Mesenchymal stem cell (in vitro differentiated cells and primary cell): ENCODE measurements around the gene TSC2.

Experiments
- DNase-seq: peaks from one replicate; pipeline ENCODE4 v3.0.0-alpha.2; 2013
- H2AFZ ChIP-seq: one replicate; pipeline ENCODE4 v1.6.1; 2013; ENCODE audit warnings: low read depth, mild to moderate bottlenecking, control low read depth, inconsistent platforms, low read length, moderate library complexity
- H2AK5ac ChIP-seq: 2 replicates; pipeline ENCODE4 v1.6.1; 2013; ENCODE audit warnings: low read length, moderate library complexity, mild to moderate bottlenecking, inconsistent platforms; ENCODE audit not compliant: severe bottlenecking
- H2BK120ac ChIP-seq: one replicate; pipeline ENCODE4 v1.6.1; 2013; ENCODE audit warnings: low read depth, mild to moderate bottlenecking, inconsistent platforms, low read length, moderate library complexity
- H2BK12ac ChIP-seq, 2 experiments: one replicate each; pipeline ENCODE4 v1.6.1; 2013; ENCODE audit warnings: inconsistent platforms in 2 of 2, low read length in 2 of 2, mild to moderate bottlenecking in 2 of 2, moderate library complexity in 2 of 2, control low read depth in 1 of 2
- H2BK15ac ChIP-seq: one replicate; pipeline ENCODE4 v1.6.1; 2013; ENCODE audit warnings: mild to moderate bottlenecking, low read depth, inconsistent platforms; ENCODE audit not compliant: poor library complexity, severe bottlenecking
- H2BK5ac ChIP-seq: 2 replicates; pipeline ENCODE4 v1.6.1; 2013; ENCODE audit warnings: low read depth, mild to moderate bottlenecking, low read length, control low read depth, inconsistent platforms; ENCODE audit not compliant: poor library complexity, severe bottlenecking
- H3K14ac ChIP-seq, 2 experiments: one replicate each; pipeline ENCODE4 v1.6.1; 2013; ENCODE audit warnings: inconsistent platforms in 2 of 2, low read length in 2 of 2, control low read depth in 1 of 2, mild to moderate bottlenecking in 1 of 2, moderate library complexity in 1 of 2
- H3K18ac ChIP-seq, 2 experiments: one replicate each; pipeline ENCODE4 v1.6.1; 2013; ENCODE audit warnings: inconsistent platforms in 2 of 2, low read length in 2 of 2, control low read depth in 1 of 2, low read depth in 1 of 2, mild to moderate bottlenecking in 1 of 2
- H3K23ac ChIP-seq, 2 experiments: one replicate each; pipeline ENCODE4 v1.6.1; 2013; ENCODE audit warnings: inconsistent platforms in 2 of 2, low read length in 2 of 2, mild to moderate bottlenecking in 2 of 2, moderate library complexity in 2 of 2, control low read depth in 1 of 2
- H3K27ac ChIP-seq: 2 replicates; pipeline ENCODE4 v1.5.1; 2013; ENCODE audit warnings: mild to moderate bottlenecking, moderate library complexity, low read length, control low read depth, inconsistent platforms; ENCODE audit not compliant: poor library complexity, severe bottlenecking
- H3K27me3 ChIP-seq, 2 experiments: 2 replicates each; pipeline versions ENCODE4 v1.6.1 to v1.7.0; 2013; ENCODE audit warnings: low read length in 2 of 2, mild to moderate bottlenecking in 2 of 2, moderate library complexity in 2 of 2, control low read depth in 1 of 2, inconsistent platforms in 1 of 2; ENCODE audit not compliant: control insufficient read depth in 1 of 2, insufficient read depth in 1 of 2
- H3K36me3 ChIP-seq, 2 experiments: 2 replicates each; pipeline versions ENCODE4 v1.6.1 to v1.7.0; 2013; ENCODE audit warnings: low read length in 2 of 2, control low read depth in 1 of 2, inconsistent platforms in 1 of 2, low read depth in 1 of 2, mild to moderate bottlenecking in 1 of 2; ENCODE audit not compliant: insufficient read depth in 2 of 2, control insufficient read depth in 1 of 2
- H3K4ac ChIP-seq, 2 experiments: one replicate each; pipeline ENCODE4 v1.6.1; 2013; ENCODE audit warnings: inconsistent platforms in 2 of 2, low read length in 2 of 2, mild to moderate bottlenecking in 2 of 2, moderate library complexity in 2 of 2, control low read depth in 1 of 2, low read depth in 1 of 2
- H3K4me1 ChIP-seq: 2 replicates; pipeline ENCODE4 v1.6.1; 2013; ENCODE audit warnings: low read depth, low read length, control low read depth; ENCODE audit not compliant: control insufficient read depth, insufficient read depth
- H3K4me2 ChIP-seq: 2 replicates; pipeline ENCODE4 v1.6.1; 2013; ENCODE audit warnings: low read length, mild to moderate bottlenecking, inconsistent platforms; ENCODE audit not compliant: poor library complexity, severe bottlenecking
- H3K4me3 ChIP-seq, 2 experiments: 2 replicates each; pipeline versions ENCODE4 v1.5.1 to v1.7.0; 2013; ENCODE audit warnings: low read length in 2 of 2, mild to moderate bottlenecking in 2 of 2, control low read depth in 1 of 2, low read depth in 1 of 2; ENCODE audit not compliant: insufficient read depth in 1 of 2
- H3K79me1 ChIP-seq: replicated peaks from 2 replicates; pipeline ENCODE4 v1.6.1; 2013; ENCODE audit warnings: mild to moderate bottlenecking, control low read depth, low read length, inconsistent platforms; ENCODE audit not compliant: poor library complexity, severe bottlenecking
- H3K9ac ChIP-seq: 2 replicates; pipeline ENCODE4 v1.7.0; 2013; ENCODE audit warnings: mild to moderate bottlenecking, low read length, moderate library complexity
- H3K9me3 ChIP-seq: 2 replicates; pipeline ENCODE4 v1.7.0; 2013; ENCODE audit warnings: mild to moderate bottlenecking, low read length; ENCODE audit not compliant: control insufficient read depth
- H4K8ac ChIP-seq: one replicate; pipeline ENCODE4 v1.6.1; 2013; ENCODE audit warnings: inconsistent platforms, mild to moderate bottlenecking, low read length, moderate library complexity
- H4K91ac ChIP-seq: one replicate; pipeline ENCODE4 v1.6.1; 2013; ENCODE audit warnings: mild to moderate bottlenecking, low read length, inconsistent platforms
- WGBS: methylation state at CpG from one replicate; pipeline ENCODE4 v1.1.7; 2013; ENCODE audit warnings: mixed read lengths; 5-methylcytosine and 5-hydroxymethylcytosine counted together

The TSC2 gene

DNA sequence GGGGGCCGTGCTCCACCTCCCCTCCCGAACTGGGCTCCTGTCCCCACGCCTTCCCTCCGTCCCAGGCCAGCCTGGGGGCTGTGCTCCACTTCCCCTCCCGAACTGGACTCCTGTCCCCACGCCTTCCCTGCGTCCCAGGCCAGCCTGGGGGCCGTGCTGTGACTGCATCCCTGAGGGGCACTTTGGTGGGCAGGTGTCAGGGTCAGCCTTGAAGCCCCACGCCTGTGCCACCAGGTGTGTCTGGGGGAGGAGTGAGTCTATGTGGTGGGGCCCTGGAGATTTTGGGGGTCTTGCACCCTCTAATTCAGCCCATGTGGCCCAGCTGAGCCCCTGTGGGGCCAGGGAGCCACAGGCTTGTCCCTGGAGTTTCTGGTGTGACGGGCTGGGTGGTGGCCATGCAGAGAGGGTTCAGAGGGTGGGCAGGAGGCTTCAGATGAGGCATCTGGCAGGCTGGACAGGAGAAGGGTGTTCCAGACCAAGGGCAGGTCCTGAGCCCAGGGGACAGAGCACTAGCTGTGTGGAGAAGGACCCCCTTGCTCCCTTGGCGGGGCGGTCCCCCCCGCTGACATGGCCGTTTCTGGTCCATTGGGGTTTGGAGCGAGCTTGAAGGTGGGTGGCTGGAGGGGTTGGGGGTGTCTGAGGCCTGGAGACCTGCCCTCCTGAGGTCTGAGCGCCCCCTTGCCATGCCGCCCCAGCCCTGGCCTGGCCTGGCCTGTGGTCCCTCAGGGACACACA, 12.9 kb upstream of the TSC2 start:
- H3K4me2 ChIP-seq = peak overlapping the region; percentile 49
- H3K23ac ChIP-seq = peak overlapping the region in 1 of 2 experiments; percentile 46
- peaks cover 86% of the 10 kb centered on the region for H3K4me1 ChIP-seq
- no peaks in the 10 kb centered on the region for H3K27me3 ChIP-seq
- H3K79me1 ChIP-seq = peaks cover 15% of the 10 kb centered on the region
- H3K4ac ChIP-seq = peak overlapping the region; percentile 92 to 100
- no peak for DNase-seq
- peak overlapping the region; percentile 59 for H2AK5ac ChIP-seq
- peak overlapping the region; percentile 83 for H2BK120ac ChIP-seq
- peak overlapping the region; percentile 97 for H2BK5ac ChIP-seq
- peaks cover 0 to 64% of the 10 kb centered on the region in 2 experiments for H3K36me3 ChIP-seq
- H4K8ac ChIP-seq = peak overlapping the region; percentile 95
- H3K4me3 ChIP-seq = peak overlapping the region in 1 of 2 experiments; percentile 49
- H3K14ac ChIP-seq = peak overlapping the region in 1 of 2 experiments; percentile 82
- H3K18ac ChIP-seq = peak overlapping the region; percentile 75 to 82
- H2BK15ac ChIP-seq = peak overlapping the region; percentile 31
- peak overlapping the region; percentile 33 for H2AFZ ChIP-seq
- H3K27ac ChIP-seq = peak overlapping the region; percentile 97
- peak overlapping the region; percentile 93 to 99 for H2BK12ac ChIP-seq
- peak overlapping the region; percentile 77 for H3K9ac ChIP-seq
- peak overlapping the region; percentile 99 for H4K91ac ChIP-seq
- H3K9me3 ChIP-seq = no peaks in the 10 kb centered on the region
- WGBS = 91% methylated on average over 14 of the region's 17 CpGs

DNA sequence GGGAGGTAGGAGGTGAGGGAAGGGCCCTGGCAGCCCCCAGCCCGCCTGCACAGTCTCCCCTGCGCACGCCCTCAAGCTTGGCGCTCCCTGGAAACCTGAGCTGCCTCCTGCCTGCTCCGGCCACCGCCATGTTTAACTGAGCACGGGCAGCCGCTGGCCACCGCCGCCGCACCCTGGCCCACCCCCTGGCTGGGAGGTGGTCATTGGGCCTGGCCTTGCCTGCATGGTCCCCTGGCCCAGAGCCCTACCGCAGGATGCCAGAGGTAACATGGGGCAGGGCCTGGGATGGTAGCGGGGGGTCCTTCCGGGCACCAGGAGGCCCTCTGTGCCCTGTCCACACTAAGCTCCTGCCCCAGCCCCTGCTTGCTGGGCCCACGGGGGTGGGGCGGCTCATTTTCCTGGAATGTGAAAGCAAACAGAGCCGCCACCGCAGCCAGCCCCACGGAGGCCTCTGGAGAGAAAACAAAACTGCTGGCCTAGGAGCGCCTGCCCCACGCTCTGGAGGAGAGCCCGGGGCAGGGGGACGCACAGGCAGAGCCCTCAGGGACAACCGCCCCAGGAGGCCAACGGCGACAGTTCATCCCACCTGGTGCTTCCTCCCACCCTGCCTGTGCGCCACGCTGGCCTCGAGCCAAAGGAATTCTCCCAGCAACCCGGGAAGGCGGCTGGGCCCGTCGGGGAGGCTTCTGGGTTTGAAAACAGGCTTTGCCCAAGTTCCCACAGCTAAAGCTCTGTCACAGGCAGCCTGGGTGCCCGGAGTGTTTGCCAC, 12.2 kb upstream of the TSC2 start:
- Histone ChIP-seq H3K79me1 (peaks cover 12% of the 10 kb centered on the region), H2BK120ac (peak overlapping the region; percentile 99), H3K27ac (peak overlapping the region; percentile 97), H3K18ac (peak overlapping the region; percentile 75 to 96), H3K23ac (peak overlapping the region in 1 of 2 experiments; percentile 85), H3K4me2 (peak overlapping the region; percentile 49), H3K9me3 (no peaks in the 10 kb centered on the region), H3K9ac (peak overlapping the region; percentile 77), H4K91ac (peak overlapping the region; percentile 99), H3K4me1 (peaks cover 88% of the 10 kb centered on the region), H2BK5ac (peak overlapping the region; percentile 97), H3K14ac (peak overlapping the region in 1 of 2 experiments; percentile 69), H3K4ac (peak overlapping the region; percentile 95 to 100), H3K27me3 (no peaks in the 10 kb centered on the region), H2AK5ac (peak overlapping the region; percentile 59), H2AFZ (peak overlapping the region; percentile 33), H4K8ac (peak overlapping the region; percentile 95), H2BK12ac (peak overlapping the region; percentile 93 to 99), H3K36me3 (peaks cover 0 to 61% of the 10 kb centered on the region in 2 experiments), H2BK15ac (peak overlapping the region; percentile 97), H3K4me3 (peak overlapping the region; percentile 7 to 49)
- 51% methylated on average over 34 of the region's 34 CpGs for WGBS
- DNase-seq = peak; percentile 85

DNA sequence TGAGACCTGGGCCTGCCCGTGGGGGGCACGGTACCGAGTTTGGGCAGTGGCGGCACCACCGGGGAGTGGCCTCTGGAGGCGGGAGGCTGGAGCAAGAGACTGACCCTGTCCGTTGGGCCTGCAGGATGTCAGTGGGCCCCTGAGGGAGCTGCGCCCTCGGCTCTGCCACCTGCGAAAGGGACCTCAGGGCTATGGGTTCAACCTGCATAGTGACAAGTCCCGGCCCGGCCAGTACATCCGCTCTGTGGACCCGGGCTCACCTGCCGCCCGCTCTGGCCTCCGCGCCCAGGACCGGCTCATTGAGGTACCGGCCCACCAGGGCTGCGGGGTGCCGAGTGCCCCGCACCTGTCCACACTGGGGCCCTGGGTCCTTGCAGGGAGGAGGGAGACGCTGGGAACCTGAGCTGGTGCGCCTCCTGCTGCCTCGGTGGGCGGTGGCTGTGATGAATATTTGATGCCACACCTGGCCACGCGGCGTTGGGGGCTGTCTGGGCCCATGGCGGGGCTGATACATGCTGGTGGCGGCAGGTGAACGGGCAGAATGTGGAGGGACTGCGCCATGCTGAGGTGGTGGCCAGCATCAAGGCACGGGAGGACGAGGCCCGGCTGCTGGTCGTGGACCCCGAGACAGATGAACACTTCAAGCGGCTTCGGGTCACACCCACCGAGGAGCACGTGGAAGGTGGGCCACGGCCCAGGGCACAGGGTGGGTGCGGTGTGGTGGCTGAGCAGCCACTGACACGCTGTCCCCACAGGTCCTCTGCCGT, 11.4 kb upstream of the TSC2 start:
- Histone ChIP-seq H2AFZ (no peak overlapping the region), H3K36me3 (peaks cover 0 to 54% of the 10 kb centered on the region in 2 experiments), H3K79me1 (peaks cover 10% of the 10 kb centered on the region), H2AK5ac (peak overlapping the region; percentile 37), H3K4me3 (peak overlapping the region; percentile 7 to 49), H3K4me2 (no peak overlapping the region), H4K8ac (peak overlapping the region; percentile 94), H2BK120ac (peak overlapping the region; percentile 99), H3K27ac (peak overlapping the region; percentile 97), H3K9me3 (no peaks in the 10 kb centered on the region), H2BK12ac (peak overlapping the region; percentile 75 to 99), H3K27me3 (no peaks in the 10 kb centered on the region), H3K14ac (peak overlapping the region in 1 of 2 experiments; percentile 5), H2BK15ac (peak overlapping the region; percentile 97), H3K9ac (peak overlapping the region; percentile 77), H3K23ac (peak overlapping the region in 1 of 2 experiments; percentile 85), H3K18ac (peak overlapping the region; percentile 75 to 96), H4K91ac (peak overlapping the region; percentile 99), H3K4me1 (peaks cover 90% of the 10 kb centered on the region), H3K4ac (peak overlapping the region; percentile 84 to 95), H2BK5ac (peak overlapping the region; percentile 97)
- 92% methylated on average over 47 of the region's 47 CpGs for WGBS
- DNase-seq = no peak
